Hypothalamus (tissue), 51 donors: ENCODE results near the gene HOMER2.
"Not testable (repeated sequence)": the region's sequence is repeated elsewhere in the genome, so short reads cannot be mapped to it uniquely, and the experiment has no call there.

Source experiments
- DNase-seq, 51 donors: peaks; one replicate each; lab custom pipeline; 2025; lab: John Stamatoyannopoulos, UW

Gene HOMER2

DNA sequence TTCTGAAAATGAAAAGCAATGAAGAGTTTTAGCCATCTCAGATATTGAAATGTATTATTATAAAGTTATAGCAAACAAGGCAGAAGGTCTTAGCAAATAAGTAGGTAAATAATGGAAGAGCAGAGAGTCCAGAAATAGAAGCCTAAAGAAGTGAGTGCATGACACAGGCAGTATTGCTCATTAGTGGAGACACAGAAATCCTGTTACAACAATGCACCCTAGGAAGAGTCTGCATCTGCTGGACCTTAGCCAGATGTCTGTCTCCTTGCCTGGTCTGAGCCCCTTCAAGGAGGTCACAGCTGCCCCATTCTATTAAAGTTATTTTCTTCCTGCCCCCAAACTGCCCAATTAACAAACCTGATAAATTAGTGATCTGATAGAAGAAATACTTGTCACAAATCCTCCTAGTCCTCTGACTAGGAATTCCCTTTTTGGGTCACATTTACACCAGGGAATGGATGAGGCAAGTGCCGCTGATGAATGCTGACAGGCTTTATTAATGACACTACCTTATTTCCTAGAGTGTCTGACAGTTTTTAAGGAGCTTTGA is 51.9 kb downstream of the HOMER2 start:
- no peak for DNase-seq

GRCh38 chr15:82898961-82899360 is 53.6 kb downstream of the HOMER2 start:
- no peak for DNase-seq

GRCh38 chr15:82895983-82896382 is 56.5 kb downstream of the HOMER2 start:
- DNase-seq, result no peak

DNA sequence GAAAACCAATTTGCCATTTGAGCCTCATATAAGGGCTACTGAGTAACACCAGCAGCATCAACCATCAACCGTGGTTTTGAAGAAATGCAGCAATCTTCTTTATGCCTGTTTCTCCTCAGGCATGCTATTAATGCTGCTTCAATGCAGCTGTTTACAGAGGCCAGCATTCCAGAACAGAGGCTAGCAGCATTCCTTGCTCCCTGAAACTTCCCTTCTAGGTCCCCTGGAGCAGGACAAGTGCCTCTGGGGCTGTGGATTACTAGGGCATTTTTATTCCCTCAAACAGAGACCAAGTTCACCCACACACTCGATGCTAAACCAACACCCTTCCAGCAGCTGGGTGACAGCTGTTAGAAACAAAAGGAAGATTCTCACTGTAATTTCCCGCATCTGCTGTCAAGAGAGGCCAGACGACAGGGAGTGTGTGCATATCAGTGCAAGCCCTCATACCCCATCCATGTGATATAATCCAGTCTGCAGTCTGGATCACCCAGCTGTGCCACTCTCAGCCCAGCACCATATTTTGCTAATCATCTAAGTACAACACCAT is 57.5 kb downstream of the HOMER2 start:
- peak in 2 of 51 donors; percentile 3 to 14 for DNase-seq

DNA sequence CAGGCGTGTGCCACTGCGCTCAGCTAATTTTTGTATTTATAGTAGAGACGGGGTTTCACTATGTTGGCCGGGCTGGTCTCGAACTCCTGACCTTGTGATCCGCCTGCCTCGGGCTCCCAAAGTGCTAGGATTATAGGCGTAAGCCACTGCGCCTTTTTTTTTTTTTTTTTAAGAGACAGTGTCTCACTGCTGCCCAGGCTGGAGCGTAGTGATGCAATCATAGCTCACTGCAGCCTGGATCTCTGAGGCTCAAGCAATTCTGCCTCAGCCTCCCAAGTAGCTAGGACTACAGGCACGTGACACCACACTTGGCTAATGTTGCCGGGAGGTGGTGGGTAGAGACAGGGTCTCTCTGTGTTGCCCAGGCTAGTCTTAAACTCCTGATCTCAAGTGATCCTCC is 59.0 kb downstream of the HOMER2 start:
- DNase-seq, result not testable (repeated sequence)

GRCh38 chr15:82892573-82892972 is 59.9 kb downstream of the HOMER2 start:
- no peak for DNase-seq

DNA sequence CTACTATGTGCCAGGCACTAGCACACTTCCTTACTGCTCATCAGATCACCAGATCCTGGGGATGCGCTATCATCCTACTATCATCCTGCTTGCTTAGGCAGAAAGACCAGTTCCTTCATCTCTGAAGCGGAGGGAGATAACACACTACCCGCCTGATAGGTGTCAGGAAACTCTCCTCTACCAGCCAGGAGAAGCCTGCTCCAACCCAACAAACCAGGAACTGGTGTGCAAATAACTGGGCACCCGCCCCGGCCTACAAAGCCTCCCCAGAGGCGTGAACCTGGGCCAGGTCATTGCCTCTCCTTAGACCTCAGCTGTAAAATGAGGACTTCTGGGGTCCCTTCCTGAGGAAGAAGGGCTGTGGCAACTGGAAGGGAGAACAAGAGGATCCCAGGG is 61.5 kb downstream of the HOMER2 start:
- no peak for DNase-seq

DNA sequence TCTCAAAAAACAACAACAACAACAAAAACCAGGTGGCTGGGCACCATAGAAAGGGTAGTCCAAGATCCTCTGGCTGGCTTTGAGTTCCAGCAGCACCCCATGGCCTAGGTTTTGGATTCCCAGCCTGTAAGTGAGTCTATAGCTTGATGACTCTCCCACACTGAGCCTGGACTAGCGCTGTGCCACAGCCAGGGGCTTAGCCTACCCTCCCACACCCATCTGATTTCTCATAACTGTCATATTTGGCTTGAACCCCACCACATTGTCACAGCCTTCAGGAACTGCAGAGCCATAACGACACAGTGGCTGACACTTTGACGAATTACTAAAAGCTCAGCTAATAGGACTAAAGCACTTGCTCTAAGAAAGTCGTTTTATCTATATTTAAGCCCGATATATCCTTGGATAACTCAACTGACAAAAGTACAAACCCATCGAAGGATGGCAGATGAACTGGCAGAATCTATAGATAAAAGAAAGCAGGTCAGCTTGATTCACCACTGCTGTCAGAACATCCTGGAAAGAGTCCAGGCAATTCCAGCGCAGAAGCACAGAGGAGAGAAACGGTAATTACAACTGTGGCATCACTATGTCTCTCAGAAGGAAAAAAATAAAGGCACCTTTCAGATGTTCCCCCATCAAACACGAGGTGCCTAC is 62.1 kb downstream of the HOMER2 start:
- DNase-seq, result peak in 1 of 51 donors; percentile 42

GRCh38 chr15:82882273-82882928 is 70.1 kb downstream of the HOMER2 start:
- DNase-seq, result no peak

DNA sequence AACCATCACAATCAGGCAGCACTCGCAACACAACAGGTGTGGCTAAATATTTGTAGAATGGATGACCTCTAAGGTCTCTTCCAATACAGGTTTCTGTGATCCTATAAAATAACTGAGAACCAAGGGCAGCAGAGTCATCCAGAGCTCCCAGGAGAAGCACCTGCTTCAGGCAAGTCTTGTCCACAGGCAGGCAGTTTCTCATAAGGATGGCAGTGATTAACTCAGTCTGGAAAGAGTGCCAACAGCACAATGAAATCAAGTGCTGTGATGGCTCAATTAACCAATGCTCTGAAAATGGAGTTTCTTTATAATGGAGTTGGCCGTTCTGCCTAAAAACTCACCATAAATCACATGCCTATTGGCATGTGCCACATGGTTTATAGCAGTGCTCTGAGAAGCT is 70.8 kb downstream of the HOMER2 start:
- no peak for DNase-seq

DNA sequence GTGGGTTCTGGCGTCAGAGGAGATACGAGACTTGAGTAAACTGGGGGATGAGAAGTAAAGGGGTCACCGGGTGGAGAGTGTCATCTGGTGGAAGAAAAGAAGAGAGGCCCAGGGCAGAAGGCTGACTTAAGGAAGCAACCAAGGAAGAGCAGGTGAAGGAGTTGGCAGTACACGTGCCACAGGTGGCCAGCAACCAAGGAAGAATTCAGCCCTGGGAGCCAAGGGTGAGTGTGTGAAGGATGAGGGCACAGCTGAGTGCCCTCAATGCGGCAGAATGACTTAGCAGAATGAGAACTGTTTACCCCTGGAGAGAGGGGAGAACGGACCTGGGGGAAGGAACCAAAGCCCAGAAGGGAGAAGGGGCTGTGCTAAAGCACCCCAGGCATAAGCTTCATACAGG is 71.8 kb downstream of the HOMER2 start:
- no peak for DNase-seq

DNA sequence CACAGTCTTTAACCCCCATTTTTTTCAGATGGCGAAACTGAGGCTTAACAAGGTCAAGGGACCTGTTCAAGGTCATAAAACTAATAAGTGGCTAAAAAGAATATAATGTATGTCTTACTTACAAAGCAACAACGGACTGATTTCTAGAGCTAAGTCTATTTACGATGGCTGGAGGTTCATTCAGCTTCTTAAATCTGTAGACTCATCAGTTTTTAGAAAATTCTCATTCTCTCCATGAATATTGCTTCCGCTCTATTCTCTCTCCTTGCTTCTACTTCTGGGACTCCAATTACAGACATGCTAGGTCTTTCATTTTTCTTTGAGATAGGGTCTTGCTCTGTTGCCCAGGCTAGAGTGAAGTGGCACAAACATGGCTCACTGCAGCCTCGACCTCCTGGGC is 74.2 kb downstream of the HOMER2 start:
- DNase-seq, result no peak

DNA sequence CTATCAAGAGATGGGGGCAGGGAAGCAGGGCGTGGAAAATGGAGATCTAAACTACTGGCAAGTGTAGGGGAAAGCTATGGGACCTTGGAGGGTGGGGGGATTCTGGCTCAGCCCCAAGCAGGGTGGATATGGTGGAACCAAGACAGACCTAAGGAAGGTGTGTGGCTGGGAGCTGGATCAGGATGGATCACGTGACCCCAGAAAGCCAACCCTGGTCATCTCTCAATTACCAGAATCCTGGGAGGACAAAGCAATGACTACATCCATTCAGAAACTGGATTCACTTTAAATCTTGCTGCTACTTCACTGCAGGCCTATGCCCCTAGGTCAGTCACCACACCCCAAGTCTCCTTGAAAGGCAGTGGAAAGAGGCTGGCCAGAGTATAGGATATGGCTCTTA is 74.7 kb downstream of the HOMER2 start:
- no peak for DNase-seq

- peak in 1 of 51 donors; percentile 31 for DNase-seq
Observed at GRCh38 chr15:82875411-82876003, 77.0 kb downstream of the HOMER2 start.

GRCh38 chr15:82874961-82875360 is 77.6 kb downstream of the HOMER2 start:
- DNase-seq, result no peak

DNA sequence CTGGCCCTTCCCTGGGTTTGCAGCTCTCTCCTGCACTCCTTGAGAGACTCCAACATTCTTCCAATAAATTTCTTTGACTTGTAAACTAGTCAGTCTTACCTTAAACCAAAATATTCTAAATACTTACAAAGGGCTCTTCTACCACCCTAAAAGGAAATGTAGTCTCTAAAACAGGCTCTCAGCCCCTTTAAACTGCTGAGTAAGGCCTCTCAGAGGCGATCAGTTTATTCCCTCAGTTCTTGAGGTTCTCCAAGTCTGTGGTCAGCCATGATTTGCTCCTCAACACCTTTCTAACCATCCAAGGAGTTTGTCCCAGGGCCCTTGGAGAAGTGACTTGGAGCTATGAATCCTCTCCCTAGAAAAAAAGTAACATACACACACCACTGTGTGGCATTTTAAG is 78.3 kb downstream of the HOMER2 start:
- no peak for DNase-seq

GRCh38 chr15:82873000-82873680 is 79.4 kb downstream of the HOMER2 start:
- no peak for DNase-seq

DNA sequence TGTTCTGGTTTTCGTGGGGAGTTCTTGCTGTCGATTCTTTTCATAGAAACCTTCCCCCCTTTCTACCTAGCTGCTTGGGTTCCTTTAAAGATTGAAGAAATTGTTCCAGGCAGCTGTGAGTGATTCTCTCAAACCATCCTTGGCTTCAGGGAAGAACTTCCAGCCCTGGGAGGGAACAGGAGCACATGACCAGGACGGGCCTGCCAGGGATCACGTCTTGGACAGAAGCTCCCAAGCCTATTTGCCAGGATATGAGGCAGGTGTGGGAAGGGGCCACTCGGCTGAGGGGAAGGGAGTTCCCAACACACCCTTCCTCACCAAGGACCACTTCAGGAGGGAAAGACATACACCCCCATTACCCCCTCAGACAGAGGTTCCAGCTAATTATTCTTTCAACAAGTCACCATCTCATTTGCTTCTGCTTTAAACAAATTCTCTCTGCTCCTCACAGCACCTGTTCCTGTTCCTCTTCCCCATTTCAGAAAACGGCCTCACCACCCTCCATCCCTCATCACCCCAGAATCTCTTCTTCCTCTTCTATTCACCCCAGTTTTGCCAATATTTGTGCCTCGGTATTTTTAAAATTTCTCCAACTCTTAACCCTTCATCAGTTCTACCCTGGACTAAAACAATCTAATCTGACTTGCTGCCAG is 80.6 kb downstream of the HOMER2 start:
- no peak for DNase-seq

GRCh38 chr15:82871358-82871757 is 81.2 kb downstream of the HOMER2 start:
- DNase-seq, result no peak

- DNase-seq, result no peak
Observed at GRCh38 chr15:82870727-82871320, 81.7 kb downstream of the HOMER2 start.
